Activated gamma-delta T cell treated with Interleukin-2 at 50 U/mL for 16 hours (primary cell): ENCODE results near the gene TTC34.
"Not testable (repeated sequence)": the region's sequence is repeated elsewhere in the genome, so short reads cannot be mapped to it uniquely, and the experiment has no call there.

ENCODE experiments used
- DNase-seq: peaks from one replicate; pipeline ENCODE4 v3.0.0-alpha.2; 2020

Gene TTC34

GRCh38 chr1:2638466-2639115 lies 162.9 kb downstream of the TTC34 start:
- no peak for DNase-seq

- DNase-seq, result no peak
Observed at GRCh38 chr1:2637442-2638145, 163.9 kb downstream of the TTC34 start.

- no peak for DNase-seq
Observed at GRCh38 chr1:2636733-2637132, 164.8 kb downstream of the TTC34 start.

GRCh38 chr1:2635361-2636010 lies 166.0 kb downstream of the TTC34 start:
- no peak for DNase-seq

GRCh38 chr1:2633936-2634491 lies 167.5 kb downstream of the TTC34 start:
- DNase-seq, result no peak

- no peak for DNase-seq
Observed at GRCh38 chr1:2633366-2633935, 168.0 kb downstream of the TTC34 start.

- DNase-seq, result no peak
Observed at GRCh38 chr1:2632561-2633361, 168.7 kb downstream of the TTC34 start, which contains the start of gene MMEL1. TSS of gene MMEL1 (minus strand) at chr1:2633016. CDS start at chr1:2629484, 3,532 bp downstream.

- DNase-seq, result no peak
Observed at GRCh38 chr1:2632051-2632430, 169.5 kb downstream of the TTC34 start.

GRCh38 chr1:2631136-2632050 lies 170.1 kb downstream of the TTC34 start:
- DNase-seq, result no peak

- no peak for DNase-seq
Observed at GRCh38 chr1:2630498-2631135, 170.9 kb downstream of the TTC34 start.

GRCh38 chr1:2629627-2630497 lies 171.6 kb downstream of the TTC34 start:
- no peak for DNase-seq

- no peak for DNase-seq
Observed at GRCh38 chr1:2628933-2629626, 172.4 kb downstream of the TTC34 start.

- DNase-seq, result no peak
Observed at GRCh38 chr1:2628191-2628932, 173.1 kb downstream of the TTC34 start.

- DNase-seq, result no peak
Observed at GRCh38 chr1:2627746-2628145, 173.7 kb downstream of the TTC34 start.

- DNase-seq, result not testable (repeated sequence)
Observed at GRCh38 chr1:2625748-2626147, 175.7 kb downstream of the TTC34 start.

GRCh38 chr1:2625311-2625710 lies 176.2 kb downstream of the TTC34 start:
- DNase-seq, result no peak

GRCh38 chr1:2624735-2625300 lies 176.7 kb downstream of the TTC34 start:
- DNase-seq, result no peak
